H1 (cell line): ENCODE results near the gene SH3PXD2A. TPM values are rescaled to one million over a fixed set of nuclear protein-coding genes. Genes with fewer than 3 reads are reported as not detected.

Experiments used
- CTCF ChIA-PET: fragments of 300-600 bp; sonication (Branson Sonifier 250); formaldehyde crosslinking; loops from one replicate; lab custom pipeline; 2021; ENCODE audit not compliant: partially characterized antibody; lab: Charles Lee
- POLR2A ChIA-PET: fragments of 300-600 bp; sonication (Branson Sonifier 250); formaldehyde crosslinking; loops from one replicate; lab custom pipeline; 2021; ENCODE audit warnings: inconsistent platforms; ENCODE audit not compliant: partially characterized antibody; lab: Charles Lee
- DNase-seq, 2 experiments: peaks; one replicate each; pipeline versions ENCODE4 v3.0.0 to v3.0.0-alpha.2; 2010 to 2022; ENCODE audit warnings: low spot score in 2 of 2, low read depth in 1 of 2, mixed read lengths in 1 of 2
- FAIRE-seq: peaks from 2 replicates; lab custom pipeline; 2011; peaks lifted over from hg19 to GRCh38; lab: Jason Lieb, UNC
- H2AFZ ChIP-seq: 2 replicates; pipeline ENCODE4 v1.8.1; 2012; ENCODE audit warnings: low read length, inconsistent platforms
- H2AK5ac ChIP-seq: 2 replicates; pipeline ENCODE4 v1.6.1; 2013; ENCODE audit warnings: low read depth, low read length
- H2BK120ac ChIP-seq: replicated peaks from 2 replicates; pipeline ENCODE3; 2013; ENCODE audit warnings: low read depth, low read length, inconsistent platforms
- H2BK12ac ChIP-seq: 2 replicates; pipeline ENCODE4 v1.6.1; 2013; ENCODE audit warnings: low read depth, low read length
- H2BK15ac ChIP-seq: 2 replicates; pipeline ENCODE4 v1.6.1; 2013; ENCODE audit warnings: low read length
- H2BK20ac ChIP-seq: 2 replicates; pipeline ENCODE4 v1.6.1; 2013; ENCODE audit warnings: low read length
- H2BK5ac ChIP-seq: 2 replicates; pipeline ENCODE4 v1.6.1; 2013; ENCODE audit warnings: low read depth, low read length
- H3K14ac ChIP-seq: 2 replicates; pipeline ENCODE4 v1.6.1; 2013; ENCODE audit warnings: inconsistent platforms; ENCODE audit not compliant: insufficient read length
- H3K18ac ChIP-seq: 2 replicates; pipeline ENCODE4 v1.6.1; 2013; ENCODE audit warnings: low read length; ENCODE audit errors: extremely low read depth
- H3K23ac ChIP-seq: 2 replicates; pipeline ENCODE4 v1.6.1; 2013; ENCODE audit warnings: inconsistent platforms; ENCODE audit not compliant: insufficient read length
- H3K23me2 ChIP-seq: 2 replicates; pipeline ENCODE4 v1.6.1; 2013; ENCODE audit warnings: low read depth, low read length
- H3K27ac ChIP-seq: 2 replicates; pipeline ENCODE4 v1.6.1; 2011; ENCODE audit warnings: low read depth, low read length, inconsistent platforms
- H3K27me3 ChIP-seq, 4 experiments: replicated peaks in 1 of 4; 1 replicate in 1 of 4; 2 replicates in 3 of 4; pipeline versions ENCODE4 v1.6.1 to v1.8.1; 2011 to 2013; ENCODE audit warnings: low read length in 3 of 4, mild to moderate bottlenecking in 3 of 4, inconsistent platforms in 2 of 4, mixed read lengths in 2 of 4, moderate library complexity in 1 of 4; ENCODE audit not compliant: control insufficient read depth in 3 of 4, insufficient read depth in 3 of 4; ENCODE audit errors: extremely low read depth in 1 of 4
- H3K36me3 ChIP-seq, 4 experiments: 2 replicates each; pipeline versions ENCODE4 v1.6.1 to v1.8.1; 2011 to 2013; ENCODE audit warnings: mild to moderate bottlenecking in 4 of 4, low read length in 3 of 4, moderate library complexity in 2 of 4, control low read depth in 1 of 4, inconsistent platforms in 1 of 4; ENCODE audit not compliant: insufficient read depth in 4 of 4, control insufficient read depth in 2 of 4
- H3K4ac ChIP-seq: replicated peaks from 2 replicates; pipeline ENCODE3; 2013; ENCODE audit warnings: low read length, low read depth, mixed read lengths, inconsistent platforms; ENCODE audit not compliant: insufficient read length
- H3K4me1 ChIP-seq, 4 experiments: replicated peaks in 1 of 4; 1 replicate in 1 of 4; 2 replicates in 3 of 4; pipeline versions ENCODE4 v1.6.1 to v1.8.1; 2011 to 2013; ENCODE audit warnings: low read length in 3 of 4, inconsistent platforms in 2 of 4, mixed read lengths in 1 of 4; ENCODE audit not compliant: insufficient read depth in 4 of 4, control insufficient read depth in 3 of 4
- H3K4me2 ChIP-seq, 2 experiments: 2 replicates each; pipeline versions ENCODE4 v1.6.1 to v1.8.1; 2011 to 2013; ENCODE audit warnings: low read depth in 2 of 2, low read length in 2 of 2, control low read depth in 1 of 2, inconsistent platforms in 1 of 2, mild to moderate bottlenecking in 1 of 2; ENCODE audit not compliant: insufficient read depth in 1 of 2
- H3K4me3 ChIP-seq, 4 experiments: fragments of 200-600, 300-600 bp in 1 of 4; sonication (generic), shearing (Covaris generic), sonication (Bioruptor Twin) in 1 of 4; 2 replicates each; pipeline versions ENCODE4 v1.5.1 to v1.8.1; 2011 to 2016; ENCODE audit warnings: low read length in 4 of 4, low read depth in 3 of 4, control low read depth in 2 of 4, inconsistent platforms in 2 of 4, mild to moderate bottlenecking in 2 of 4, mixed read lengths in 1 of 4, moderate library complexity in 1 of 4; ENCODE audit not compliant: insufficient read depth in 2 of 4; ENCODE audit errors: extremely low read depth in 1 of 4
- H3K56ac ChIP-seq: replicated peaks from 2 replicates; pipeline ENCODE3; 2013; ENCODE audit warnings: low read depth, mild to moderate bottlenecking, mixed read lengths, low read length, inconsistent platforms; ENCODE audit not compliant: insufficient read length
- H3K79me1 ChIP-seq: 2 replicates; pipeline ENCODE4 v1.6.1; 2013; ENCODE audit warnings: low read depth, low read length, control low read depth
- H3K79me2 ChIP-seq, 2 experiments: 2 replicates each; pipeline versions ENCODE4 v1.6.1 to v1.8.1; 2012 to 2013; ENCODE audit warnings: low read length in 2 of 2, mild to moderate bottlenecking in 2 of 2, inconsistent platforms in 1 of 2; ENCODE audit not compliant: insufficient read depth in 2 of 2, control insufficient read depth in 1 of 2
- H3K9ac ChIP-seq, 4 experiments: replicated peaks in 1 of 4; 1 replicate in 1 of 4; 2 replicates in 3 of 4; pipeline versions ENCODE4 v1.6.1 to v1.8.1; 2011 to 2013; ENCODE audit warnings: low read depth in 3 of 4, low read length in 3 of 4, control low read depth in 2 of 4, mild to moderate bottlenecking in 2 of 4, moderate library complexity in 2 of 4, inconsistent platforms in 1 of 4; ENCODE audit errors: extremely low read depth in 1 of 4
- H3K9me3 ChIP-seq, 2 experiments: 2 replicates each; pipeline versions ENCODE4 v1.6.1 to v1.8.1; 2012 to 2013; ENCODE audit warnings: mild to moderate bottlenecking in 2 of 2, moderate library complexity in 2 of 2, control low read depth in 1 of 2, inconsistent platforms in 1 of 2, low read depth in 1 of 2, low read length in 1 of 2, mixed read lengths in 1 of 2; ENCODE audit not compliant: insufficient read depth in 2 of 2
- H4K20me1 ChIP-seq, 2 experiments: replicated peaks in 1 of 2; 2 replicates each; pipeline versions ENCODE3 to v1.8.1; 2011 to 2013; ENCODE audit warnings: inconsistent platforms in 2 of 2, low read length in 2 of 2, mild to moderate bottlenecking in 1 of 2; ENCODE audit not compliant: insufficient read depth in 2 of 2, control insufficient read depth in 1 of 2
- H4K5ac ChIP-seq: 2 replicates; pipeline ENCODE4 v1.6.1; 2013; ENCODE audit warnings: low read length, low read depth, mixed read lengths, inconsistent platforms; ENCODE audit not compliant: insufficient read length
- H4K8ac ChIP-seq: 2 replicates; pipeline ENCODE4 v1.8.0; 2013; ENCODE audit warnings: mild to moderate bottlenecking, moderate library complexity, low read length, inconsistent platforms; ENCODE audit not compliant: insufficient read depth; ENCODE audit errors: extremely low read depth
- H4K91ac ChIP-seq: replicated peaks from 2 replicates; pipeline ENCODE3; 2013; ENCODE audit warnings: low read length, mixed read lengths, inconsistent platforms; ENCODE audit not compliant: insufficient read length
- BRCA1 ChIP-seq: IDR thresholded peaks from 2 replicates; pipeline ENCODE4 v1.6.1; 2012; ENCODE audit warnings: low read depth, low read length, improper control_type of control experiment
- CBX8 ChIP-seq: fragments of 300-800, 300-1000 bp; sonication (generic); IDR thresholded peaks from 2 replicates; pipeline ENCODE4 v1.7.1; 2016; ENCODE audit warnings: low read depth, low read length, borderline replicate concordance
- FOSL1 ChIP-seq: IDR thresholded peaks from 2 replicates; pipeline ENCODE4 v1.6.1; 2011; ENCODE audit warnings: mild to moderate bottlenecking, low read depth, low read length, moderate library complexity; ENCODE audit not compliant: insufficient read depth
- HDAC6 ChIP-seq: IDR thresholded peaks from one replicate; pipeline ENCODE4 v1.7.1; 2012; ENCODE audit warnings: low read depth, mild to moderate bottlenecking, inconsistent platforms, low read length, moderate library complexity
- POU5F1 ChIP-seq: IDR thresholded peaks from 2 replicates; pipeline ENCODE4 v1.6.1; 2011; ENCODE audit warnings: low read depth, mild to moderate bottlenecking, low read length, moderate library complexity
- SIX5 ChIP-seq: IDR thresholded peaks from 2 replicates; pipeline ENCODE4 v1.6.1; 2011; ENCODE audit warnings: mild to moderate bottlenecking, low read depth, low read length
- SP4 ChIP-seq: IDR thresholded peaks from 2 replicates; pipeline ENCODE4 v1.6.1; 2012; ENCODE audit warnings: low read length, inconsistent platforms
- SRF ChIP-seq: IDR thresholded peaks from 2 replicates; pipeline ENCODE4 v1.6.1; 2011; ENCODE audit warnings: mild to moderate bottlenecking, low read depth, low read length, moderate library complexity
- WGBS, 2 experiments: shearing (Covaris generic) in 1 of 2; methylation state at CpG; one replicate each; pipeline versions ENCODE4 v1.1.6 to v1.1.7; 2013 to 2015; ENCODE audit warnings: low lambda C conversion rate in 2 of 2, mixed read lengths in 2 of 2, inconsistent platforms in 1 of 2, low coverage in 1 of 2, missing lambda C conversion rate in 1 of 2; ENCODE audit not compliant: insufficient replicate concordance in 2 of 2, insufficient coverage in 1 of 2, insufficient read length in 1 of 2; ENCODE audit errors: extremely low coverage in 1 of 2, missing lambda C conversion rate in 1 of 2; 5-methylcytosine and 5-hydroxymethylcytosine counted together
- polyA plus RNA-seq, 7 experiments: library from polyadenylated mRNA; depleted of rRNA in 3 of 7; stranded (reverse) in 5 of 7; unstranded in 2 of 7; fragments of >200 nt in 5 of 7; fragments of 200-250 nt in 2 of 7; gene quantifications; 1 replicate in 5 of 7; 2 replicates in 1 of 7; 4 replicates in 1 of 7; pipeline versions ENCODE4 v1.2.1 to v1.2.3, GENCODE V29; 2011 to 2013; ENCODE audit warnings: missing spikeins in 2 of 7, mixed read lengths in 2 of 7
- total RNA-seq: library from RNA; stranded (reverse); fragmentation: NEBNext Ultra II Directional; extraction: Animal tissue kit (Norgen Biotek cat#: 25700); gene quantifications from 2 replicates; pipeline ENCODE4 v1.2.1, GENCODE V29; 2021

The SH3PXD2A gene
- total and polyA plus RNA-seq, 2 of the 8 experiments (the other 6 are each of a cell fraction or from before 2014, with no cell fraction given) = 5.4 to 16.3 TPM

GRCh38 chr10:103751667-103752290 lies 103.6 kb downstream of the SH3PXD2A start:
- Histone ChIP-seq H3K9me3 (no peaks in the 10 kb centered on the region; a peak in 1 of 4 replicates), H3K27me3 (no peaks in the 10 kb centered on the region), H4K8ac (no peak overlapping the region), H3K27ac (no peak overlapping the region), H4K91ac (no peak overlapping the region), H3K18ac (no peak overlapping the region), H4K5ac (no peak overlapping the region), H3K23me2 (no peaks in the 10 kb centered on the region), H3K4ac (no peak overlapping the region), H2BK5ac (no peak overlapping the region), H3K56ac (no peak overlapping the region), H2BK20ac (no peak overlapping the region), H2BK15ac (no peak overlapping the region), H3K79me2 (no peaks in the 10 kb centered on the region), H3K4me1 (peaks cover 0 to 1% (median under 1%) of the 10 kb centered on the region in 4 experiments; a peak in 4 of 7 replicates), H3K79me1 (no peaks in the 10 kb centered on the region), H3K36me3 (no peaks in the 10 kb centered on the region), H2AFZ (no peak overlapping the region), H3K4me3 (no peak overlapping the region), H2BK12ac (no peak overlapping the region), H3K23ac (no peak overlapping the region), H4K20me1 (no peaks in the 10 kb centered on the region), H2BK120ac (no peak overlapping the region), H3K9ac (no peak overlapping the region), H3K4me2 (no peak overlapping the region), H3K14ac (no peak overlapping the region), H2AK5ac (no peak overlapping the region)
- no peak for TF ChIP-seq FOSL1
- no peak for TF ChIP-seq HDAC6
- TF ChIP-seq CBX8 = no peak
- TF ChIP-seq SIX5 = no peak
- no peak for TF ChIP-seq SP4
- TF ChIP-seq SRF = no peak
- TF ChIP-seq BRCA1 = no peak
- TF ChIP-seq POU5F1 = no peak
- 88% methylated on average over 7 of the region's 7 CpGs; no CpG with 5 or more reads in 1 of the 2 experiments for WGBS, 2 experiments
- DNase-seq (no peak), FAIRE-seq (no peak)
- ChIA-PET CTCF (interaction anchor here (0.6 to 16.1 kb wide), 29 partner anchors 10 to 598 kb away, joined by 3 to 304 read pairs (median 8); partner anchors contain the start of gene SH3PXD2A), POLR2A (no interaction called here)
